GM23338 (cell line): ENCODE results near the gene XRCC4. TPM values are rescaled to one million over a fixed set of nuclear protein-coding genes. Genes with fewer than 3 reads are reported as not detected.

Source experiments
- CREB1 ChIP-seq: fragments of 250-450 bp; sonication (Bioruptor Pico); IDR thresholded peaks from 2 replicates; pipeline ENCODE4 v1.5.0; 2020; ENCODE audit warnings: low read depth, mild to moderate bottlenecking, moderate library complexity
- EZH2 ChIP-seq: fragments of 200-600 bp; sonication (generic); IDR thresholded peaks from one replicate; pipeline ENCODE4 v1.8.0; 2017; ENCODE audit warnings: antibody characterized with exemption, mild to moderate bottlenecking, low read depth; ENCODE audit not compliant: unreplicated experiment
- EZH2phosphoT487 ChIP-seq: fragments of 200-600 bp; sonication (generic); IDR thresholded peaks from one replicate; pipeline ENCODE4 v1.8.1; 2018; ENCODE audit warnings: antibody characterized with exemption; ENCODE audit not compliant: unreplicated experiment
- POLR2AphosphoS5 ChIP-seq: IDR thresholded peaks from 2 replicates; pipeline ENCODE4 v1.6.1; 2016; ENCODE audit warnings: antibody characterized with exemption, low read depth
- REST ChIP-seq: IDR thresholded peaks from one replicate; pipeline ENCODE4 v1.6.1; 2018; ENCODE audit warnings: antibody characterized with exemption; ENCODE audit not compliant: unreplicated experiment
- STAT1 ChIP-seq: IDR thresholded peaks from one replicate; pipeline ENCODE4 v1.6.1; 2016; ENCODE audit warnings: antibody characterized with exemption; ENCODE audit not compliant: unreplicated experiment
- ZNF114 ChIP-seq: fragments of 250-450 bp; sonication (Bioruptor Pico); IDR thresholded peaks from 2 replicates; pipeline ENCODE4 v1.5.0; 2020; ENCODE audit warnings: mild to moderate bottlenecking, moderate library complexity
- ZNF331 ChIP-seq: fragments of 250-450 bp; sonication (Bioruptor Pico); IDR thresholded peaks from 2 replicates; pipeline ENCODE4 v1.5.0; 2020; ENCODE audit warnings: low read depth, mild to moderate bottlenecking, moderate library complexity
- ZNF462 ChIP-seq: fragments of 250-450 bp; sonication (Bioruptor Pico); IDR thresholded peaks from 2 replicates; pipeline ENCODE4 v1.5.0; 2020; ENCODE audit warnings: mild to moderate bottlenecking, moderate library complexity
- polyA plus RNA-seq: library from polyadenylated mRNA; unstranded; fragments of >200 nt; fragmentation: Nextera tagmentation; extraction: Ambion mirVana; gene quantifications from 2 replicates; pipeline ENCODE4 v1.2.1, GENCODE V29; 2016
- total RNA-seq: library from RNA; depleted of rRNA; stranded (reverse); fragments of >200 nt; shearing (Covaris generic); gene quantifications from 2 replicates; pipeline ENCODE4 v1.2.3, GENCODE V29; 2014

The XRCC4 gene
- total and polyA plus RNA-seq, 2 experiments from 2014 or later: 11.5 to 22.4 TPM

GRCh38 chr5:83377131-83377865 is 300.0 kb downstream of the XRCC4 start (continued):
- TF ChIP-seq ZNF462: no peak
- TF ChIP-seq EZH2phosphoT487: no peak
- TF ChIP-seq ZNF114 (CRISPR knock-in tag): no peak
- TF ChIP-seq STAT1: no peak
- no peak for TF ChIP-seq POLR2AphosphoS5
- TF ChIP-seq ZNF331 (CRISPR knock-in tag): no peak
- TF ChIP-seq EZH2: no peak
- TF ChIP-seq REST: no peak
- TF ChIP-seq CREB1: no peak
